ENCODE data around the gene CCDC27. TPM values are rescaled to one million over a fixed set of nuclear protein-coding genes. Genes with fewer than 3 reads are reported as not detected.

Gene CCDC27
- total RNA-seq, 1 experiment from 2014 or later = not detected

- no peak for DNase-seq (ENCODE audit: extremely low read depth, low read depth)
Measured at GRCh38 chr1:3773572-3774275, 21.5 kb downstream of the CCDC27 start.

- DNase-seq (ENCODE audit: extremely low read depth, low read depth) = no peak
Measured at GRCh38 chr1:3774276-3774945, 22.2 kb downstream of the CCDC27 start.

GRCh38 chr1:3774946-3775489 is 22.8 kb downstream of the CCDC27 start:
- DNase-seq (ENCODE audit: extremely low read depth, low read depth) = no peak

- DNase-seq (ENCODE audit: extremely low read depth, low read depth) = peak; percentile 19
Measured at GRCh38 chr1:3775490-3776230, 23.4 kb downstream of the CCDC27 start.

GRCh38 chr1:3776231-3776961 is 24.1 kb downstream of the CCDC27 start:
- DNase-seq (ENCODE audit: extremely low read depth, low read depth) = no peak

- DNase-seq (ENCODE audit: extremely low read depth, low read depth) = no peak
Measured at GRCh38 chr1:3777078-3777547, 24.9 kb downstream of the CCDC27 start.

- no peak for DNase-seq (ENCODE audit: extremely low read depth, low read depth)
Measured at GRCh38 chr1:3777647-3778589, 25.7 kb downstream of the CCDC27 start.

GRCh38 chr1:3778590-3779264 is 26.5 kb downstream of the CCDC27 start:
- no peak for DNase-seq (ENCODE audit: extremely low read depth, low read depth)

- DNase-seq (ENCODE audit: extremely low read depth, low read depth) = no peak
Measured at GRCh38 chr1:3779265-3779911, 27.1 kb downstream of the CCDC27 start.

GRCh38 chr1:3779912-3780416 is 27.7 kb downstream of the CCDC27 start:
- DNase-seq (ENCODE audit: extremely low read depth, low read depth) = no peak

- DNase-seq (ENCODE audit: extremely low read depth, low read depth) = no peak
Measured at GRCh38 chr1:3780901-3781300, 28.7 kb downstream of the CCDC27 start.

GRCh38 chr1:3783651-3784474 is 31.6 kb downstream of the CCDC27 start:
- DNase-seq (ENCODE audit: extremely low read depth, low read depth) = no peak

- DNase-seq (ENCODE audit: extremely low read depth, low read depth) = no peak
Measured at GRCh38 chr1:3785045-3785444, 32.8 kb downstream of the CCDC27 start.

GRCh38 chr1:3785456-3786157 is 33.4 kb downstream of the CCDC27 start:
- DNase-seq (ENCODE audit: extremely low read depth, low read depth) = no peak

GRCh38 chr1:3786468-3787348 is 34.5 kb downstream of the CCDC27 start:
- no peak for DNase-seq (ENCODE audit: extremely low read depth, low read depth)

- DNase-seq (ENCODE audit: extremely low read depth, low read depth) = no peak
Measured at GRCh38 chr1:3787349-3787715, 35.1 kb downstream of the CCDC27 start.

Measured in NCI-H460 (cell line).